GM21360 (cell line): ENCODE measurements around the gene PLXNB1.

ENCODE experiments used
- ATAC-seq: cut with Tn5 transposase; IDR thresholded peaks from one replicate; pipeline ENCODE4 v1.9.1; 2021; ENCODE audit warnings: mild to moderate bottlenecking, moderate library complexity; ENCODE audit not compliant: unreplicated experiment

PLXNB1 gene

DNA sequence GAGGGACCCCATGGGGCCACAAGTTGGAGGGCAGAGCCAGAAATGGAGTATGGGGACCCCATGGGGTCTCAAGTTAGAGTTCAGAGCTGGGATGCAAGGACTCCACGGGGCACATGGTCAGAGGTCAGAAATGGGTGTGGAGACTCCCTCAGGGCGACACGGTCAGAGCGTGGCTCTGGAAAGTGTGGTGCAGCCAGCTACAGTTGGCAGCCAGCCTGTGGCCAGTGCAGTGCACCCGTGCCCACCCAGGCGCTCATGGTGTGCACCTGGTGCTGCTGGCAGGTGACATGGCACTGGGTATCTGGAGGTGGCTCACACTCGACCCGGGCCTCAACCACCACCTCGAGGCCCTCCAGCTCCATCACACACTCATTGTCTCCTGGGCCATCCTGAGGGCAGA lies 11.2 kb downstream of the PLXNB1 start:
- no peak for ATAC-seq

DNA sequence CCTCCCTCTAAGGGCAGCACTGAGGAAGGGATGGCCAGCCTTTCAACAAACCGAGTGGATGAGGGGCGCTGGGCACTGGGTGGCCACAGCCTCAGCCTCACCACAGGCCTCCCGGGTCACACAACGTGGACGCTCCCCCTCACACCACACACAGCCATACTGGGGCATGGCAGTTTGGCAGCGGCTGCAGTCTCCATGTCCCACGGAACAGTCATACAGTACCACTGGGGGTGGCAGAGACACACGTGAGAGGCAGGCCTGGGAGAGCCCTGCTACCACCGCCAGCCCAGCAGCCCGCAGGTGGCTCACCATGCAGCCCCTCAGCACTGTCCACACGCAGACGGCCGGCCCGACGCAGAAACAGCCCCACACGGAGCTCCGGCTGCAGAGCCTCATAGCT lies 11.7 kb downstream of the PLXNB1 start:
- no peak for ATAC-seq

DNA sequence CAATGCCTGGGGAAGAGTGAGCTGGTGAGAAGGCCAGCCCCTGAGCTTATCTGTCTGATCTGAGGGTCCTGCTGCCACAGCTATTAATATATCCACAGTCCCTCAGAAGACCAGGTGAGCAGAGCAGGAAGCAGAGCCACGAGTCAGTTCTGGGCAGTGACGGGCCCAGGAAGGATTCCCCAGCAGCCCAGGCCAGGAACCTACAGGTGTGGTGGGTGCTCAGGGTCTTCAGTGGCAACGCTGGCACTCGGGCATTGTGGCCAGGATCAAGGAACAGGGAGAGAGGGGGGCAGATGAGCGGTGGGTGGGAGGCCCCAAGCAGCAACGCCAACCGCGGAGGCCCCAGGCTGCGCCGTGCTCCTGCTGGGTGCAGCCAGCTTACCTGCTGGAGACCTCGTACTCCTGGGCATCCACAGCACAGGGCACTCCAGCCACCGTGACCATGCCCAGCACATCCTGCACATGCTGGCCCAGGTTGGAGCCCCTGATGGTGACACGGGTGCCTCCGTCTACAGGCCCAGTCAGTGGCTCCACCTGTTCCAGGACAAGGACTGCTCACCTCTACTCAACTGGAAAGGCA lies 12.3 kb downstream of the PLXNB1 start:
- ATAC-seq: no peak

DNA sequence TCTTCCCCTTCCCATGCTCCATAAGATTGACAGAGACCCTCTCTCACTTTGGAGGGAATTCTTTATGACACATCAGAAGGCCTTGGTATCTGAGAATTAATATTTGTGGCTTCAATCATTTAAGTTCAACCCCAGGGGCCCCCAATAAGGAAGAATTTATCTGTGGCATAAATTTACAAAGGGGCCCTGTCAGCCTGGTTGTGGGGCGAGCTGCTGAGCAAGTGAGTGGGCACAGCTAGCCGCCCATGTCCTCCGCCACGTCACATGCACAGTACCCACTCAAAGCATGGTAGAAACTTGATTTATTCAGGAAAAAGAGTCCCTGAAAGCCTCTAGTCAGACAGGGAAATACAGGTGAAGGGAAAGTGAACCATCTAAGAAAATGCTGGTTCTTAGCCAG lies 13.3 kb downstream of the PLXNB1 start:
- ATAC-seq: no peak

DNA sequence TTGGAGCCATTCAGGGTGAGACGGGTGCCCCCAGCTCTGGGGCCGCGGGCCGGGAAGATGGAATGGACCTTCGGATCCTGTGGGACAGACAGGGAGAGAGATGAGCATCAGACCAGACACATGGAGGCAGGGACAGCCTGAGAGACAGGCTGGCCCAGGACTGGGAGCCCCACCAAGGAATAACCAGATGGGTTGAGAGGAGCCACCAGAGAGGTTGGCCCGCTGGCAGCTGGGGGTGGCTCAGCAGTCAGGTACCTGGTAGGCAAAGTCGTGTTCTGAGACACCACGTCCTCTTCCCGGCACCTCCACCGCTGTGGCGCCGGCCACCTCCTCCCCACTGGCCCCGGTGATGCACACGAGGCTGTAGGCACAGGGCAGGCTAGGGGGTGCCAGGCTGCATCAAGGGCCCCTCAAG lies 13.8 kb downstream of the PLXNB1 start:
- no peak for ATAC-seq

DNA sequence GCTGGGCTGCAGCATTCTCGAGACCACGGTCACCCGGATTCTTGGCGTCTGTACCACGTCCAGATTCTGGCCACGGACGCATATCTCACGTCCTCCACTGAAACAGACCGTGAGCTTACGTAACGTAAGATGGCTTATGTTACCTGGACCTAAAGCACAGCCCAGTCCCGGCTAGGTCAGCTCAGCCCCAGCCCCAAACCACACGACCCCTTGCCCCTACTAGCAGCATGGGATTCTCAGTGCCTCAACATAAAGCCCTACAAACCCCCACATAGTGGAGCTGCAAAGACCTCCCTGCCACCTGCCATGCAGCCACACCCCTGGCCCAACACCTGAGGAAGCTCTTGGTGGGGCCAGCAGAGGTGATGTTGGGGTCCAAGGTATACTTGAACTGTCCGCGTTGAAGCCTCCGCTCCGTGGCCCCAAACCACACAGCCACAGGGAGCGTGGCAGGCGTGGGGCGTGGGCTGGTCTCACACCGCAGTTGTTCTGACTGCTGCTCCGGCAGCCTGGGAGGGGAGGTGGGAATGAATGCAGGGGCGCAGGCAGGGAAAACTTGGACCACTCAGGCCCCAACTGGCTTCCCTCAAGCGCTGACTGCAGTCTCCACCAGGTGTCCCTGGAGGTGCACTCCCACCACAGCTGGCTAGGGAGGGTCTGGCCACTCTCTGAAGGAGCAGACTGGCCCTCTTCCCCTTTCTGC lies 14.5 kb downstream of the PLXNB1 start:
- no peak for ATAC-seq

DNA sequence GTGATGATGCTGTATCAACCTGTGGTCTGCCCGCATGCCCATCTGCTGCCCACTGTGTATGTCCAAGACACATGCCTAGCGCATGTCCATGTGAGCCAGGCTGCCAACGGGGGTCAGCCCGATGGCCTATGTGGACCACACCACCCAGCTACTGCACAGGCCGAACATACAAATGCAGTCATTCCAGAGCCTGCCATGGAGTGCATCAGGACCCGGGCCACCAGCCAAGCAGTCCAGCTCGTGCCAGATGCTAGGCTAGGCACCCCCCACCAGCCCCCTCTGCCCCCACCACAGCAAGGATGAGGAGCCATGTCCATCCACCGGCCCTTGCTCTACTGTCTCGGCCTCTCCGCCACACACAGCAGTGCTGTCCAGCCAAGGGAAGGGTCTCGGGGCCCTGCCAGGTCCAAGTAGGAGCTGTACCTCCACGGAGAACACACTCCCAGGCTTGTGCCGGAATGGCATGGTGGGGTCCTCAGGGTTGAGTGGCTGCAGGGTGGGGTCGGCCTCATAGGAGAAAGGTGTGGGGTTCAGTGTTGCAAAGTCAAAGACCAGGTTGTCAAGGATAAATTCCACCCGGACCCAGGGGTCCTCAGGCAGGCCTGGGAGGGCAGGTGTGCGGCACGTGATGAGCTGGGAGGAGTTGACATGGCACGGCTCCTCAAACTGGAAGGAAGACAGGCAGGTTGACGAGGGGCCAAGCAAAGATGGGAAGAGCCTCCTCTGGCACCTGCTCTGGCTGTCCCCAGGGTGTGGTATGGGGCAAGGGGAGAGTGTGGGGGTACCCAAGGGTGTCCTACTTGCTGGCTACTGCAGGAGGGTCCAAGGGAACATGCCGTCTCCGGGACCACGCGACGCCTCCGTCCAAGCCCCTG lies 15.3 kb downstream of the PLXNB1 start:
- ATAC-seq: no peak

DNA sequence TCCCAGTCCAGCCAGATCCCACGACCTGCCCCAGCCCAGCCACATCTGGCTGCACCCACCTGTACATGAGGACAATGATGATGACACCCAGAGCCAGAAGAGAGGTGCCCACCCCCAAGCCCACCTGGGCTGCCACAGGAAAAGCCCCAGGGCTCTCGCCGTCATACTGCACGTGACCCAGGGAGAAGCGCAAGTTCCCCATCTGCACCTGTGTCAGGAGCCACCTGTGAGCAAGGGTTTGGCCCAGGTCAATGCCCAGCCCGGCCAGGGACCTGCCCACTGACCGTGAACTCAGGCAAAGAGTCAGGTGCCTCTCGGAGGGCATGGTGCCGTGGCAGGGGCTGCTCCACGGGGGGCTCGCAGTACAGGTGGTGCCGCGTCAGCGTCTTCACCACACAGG lies 16.3 kb downstream of the PLXNB1 start:
- ATAC-seq: no peak

DNA sequence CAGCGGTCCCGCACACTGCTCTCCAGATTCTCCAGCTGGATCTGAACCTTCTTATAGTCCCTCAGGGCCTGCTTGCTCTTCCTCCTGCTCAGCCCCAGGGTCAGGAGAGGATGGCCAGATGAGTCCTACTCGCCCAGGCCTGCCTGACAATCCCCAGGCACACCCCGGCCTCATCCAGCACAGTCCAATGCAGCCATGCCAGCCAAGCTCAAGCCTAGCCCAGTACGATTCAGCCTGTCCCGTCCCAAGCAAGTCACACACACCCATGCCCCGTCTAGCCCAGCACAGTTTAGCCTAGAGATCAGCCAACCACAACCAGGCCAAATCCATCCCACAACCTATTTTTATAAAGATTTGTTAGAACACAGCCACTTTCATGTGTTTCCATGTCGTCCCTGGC lies 16.8 kb downstream of the PLXNB1 start:
- no peak for ATAC-seq

DNA sequence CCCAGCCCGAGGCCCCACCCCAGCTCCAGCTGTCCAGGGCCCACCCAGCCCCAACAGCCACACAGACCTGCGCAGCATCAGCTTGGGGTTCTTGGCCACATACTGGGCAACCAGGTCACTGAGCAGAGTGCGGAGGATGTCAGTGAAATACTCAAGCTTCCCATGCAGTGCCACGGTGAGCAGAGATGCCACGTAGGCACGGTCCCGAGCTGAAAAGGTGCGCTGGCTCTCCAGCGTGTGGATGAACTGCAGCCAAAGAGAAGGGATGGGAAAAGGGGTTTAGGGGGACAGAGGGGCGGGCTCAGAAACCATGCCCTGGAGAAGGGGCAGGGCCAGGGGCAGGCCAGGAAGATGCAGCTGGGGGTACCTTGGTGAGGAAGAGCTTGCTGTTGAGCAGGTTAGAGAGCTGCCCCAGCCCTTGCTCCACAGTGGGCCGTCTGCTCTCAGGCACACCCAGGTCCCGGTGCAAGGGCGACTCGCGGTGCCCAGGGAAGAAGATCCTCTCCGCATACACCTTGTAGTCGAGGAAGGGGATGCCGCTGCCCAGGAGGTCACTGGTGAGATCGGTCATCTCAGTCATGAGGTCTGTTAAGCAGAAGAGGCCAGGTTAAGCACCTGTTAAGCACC lies 17.4 kb downstream of the PLXNB1 start:
- no peak for ATAC-seq

DNA sequence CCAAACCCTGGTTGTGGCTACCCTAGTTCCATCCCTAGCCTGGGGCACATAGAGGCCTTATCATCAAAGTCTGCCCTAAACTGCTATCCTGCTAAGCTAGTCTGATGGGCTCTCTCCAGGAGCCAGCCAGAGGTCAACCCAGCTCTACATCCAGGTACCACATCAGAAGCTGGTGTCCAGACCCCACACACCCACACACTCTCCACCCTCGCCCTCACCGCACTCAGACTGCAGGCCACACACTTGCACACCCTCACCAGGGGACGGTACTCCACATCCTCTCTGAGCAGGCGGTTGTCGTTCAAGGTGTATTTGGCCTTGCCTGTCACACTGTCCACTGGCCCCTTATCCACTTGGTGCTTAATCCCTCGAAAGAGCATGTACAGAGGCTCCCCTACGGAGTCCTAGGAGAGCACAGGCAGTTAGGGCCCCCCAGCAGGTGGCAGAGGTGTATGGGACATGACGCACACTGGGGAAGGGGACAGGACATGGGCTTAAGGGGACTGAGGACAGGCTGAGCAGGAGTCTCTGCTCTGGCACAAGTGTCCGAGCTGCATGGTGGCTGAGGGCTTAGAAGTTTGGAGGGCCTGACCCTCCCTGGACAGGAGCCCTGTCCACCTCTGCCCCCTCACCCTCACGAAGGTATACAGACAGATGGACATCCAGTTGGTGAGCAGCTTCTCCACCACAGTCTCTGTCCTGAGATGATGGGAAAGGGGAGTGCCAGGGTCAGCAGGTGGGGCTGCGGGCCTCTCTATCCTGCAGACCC lies 18.1 kb downstream of the PLXNB1 start:
- no peak for ATAC-seq

DNA sequence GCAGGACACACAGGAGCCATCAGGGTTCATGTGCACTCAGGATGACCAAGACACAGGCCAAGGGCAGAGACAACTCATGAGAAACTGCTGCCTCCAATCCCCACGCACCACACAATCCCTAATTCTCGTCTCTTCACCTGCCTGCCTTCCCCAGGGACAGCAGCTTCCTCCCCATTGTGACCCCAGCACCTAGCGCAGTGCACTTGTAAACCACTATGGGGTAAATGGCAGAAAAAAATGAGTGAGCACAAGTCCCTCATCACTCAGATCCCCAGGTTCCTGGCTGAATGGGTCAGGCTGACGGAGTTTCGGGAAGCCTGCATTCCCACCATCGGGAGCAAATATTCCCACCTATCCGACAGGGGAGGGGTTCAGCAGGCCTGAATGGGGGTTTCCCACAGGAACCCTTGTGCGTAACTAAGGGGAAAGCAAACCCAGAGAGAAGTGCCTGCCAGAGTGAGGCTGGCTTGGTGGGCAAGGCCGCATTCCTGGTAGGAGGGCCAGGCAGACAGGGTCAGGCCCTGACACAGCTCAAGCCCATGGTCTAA lies 18.8 kb downstream of the PLXNB1 start:
- no peak for ATAC-seq

DNA sequence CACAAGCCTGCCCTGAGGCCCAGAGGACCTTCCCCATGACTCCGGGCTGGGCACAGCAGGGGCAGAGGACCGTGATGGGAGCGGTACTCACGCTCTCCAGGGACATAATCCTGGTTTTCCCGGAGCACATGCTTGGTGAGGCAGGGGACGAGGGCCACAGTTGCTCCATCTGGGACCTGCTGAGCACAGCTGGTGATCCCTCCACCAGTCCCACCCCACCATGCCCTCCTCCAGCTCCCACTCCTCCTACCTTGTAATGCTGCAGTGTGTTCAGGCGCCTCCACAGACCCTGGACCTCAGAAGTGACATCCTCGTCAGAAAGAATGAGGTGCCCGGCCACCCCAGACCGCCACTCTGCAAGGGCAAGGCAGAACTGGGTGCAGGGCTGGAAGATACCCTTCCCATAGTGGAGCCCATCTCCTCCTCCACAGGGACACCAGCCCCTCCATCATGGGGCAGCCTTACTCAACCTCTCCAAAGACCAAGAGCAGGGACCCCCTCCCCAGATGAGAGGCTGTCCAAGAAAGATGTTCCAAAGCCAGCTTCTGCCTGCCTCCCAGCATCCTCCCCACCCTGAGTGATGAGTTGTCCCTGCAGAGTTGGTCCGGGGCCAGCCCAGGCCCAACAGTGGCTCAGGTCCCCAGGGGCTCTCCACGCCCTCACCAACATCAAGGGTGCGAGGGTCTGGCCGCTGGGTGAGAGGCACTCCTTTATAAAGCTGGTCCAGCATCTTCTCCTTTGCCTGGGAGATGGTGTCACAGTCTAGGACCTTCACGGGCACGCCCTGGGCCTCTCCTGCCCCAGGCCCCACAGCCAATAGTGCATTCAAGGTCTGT lies 19.5 kb downstream of the PLXNB1 start:
- no peak for ATAC-seq

DNA sequence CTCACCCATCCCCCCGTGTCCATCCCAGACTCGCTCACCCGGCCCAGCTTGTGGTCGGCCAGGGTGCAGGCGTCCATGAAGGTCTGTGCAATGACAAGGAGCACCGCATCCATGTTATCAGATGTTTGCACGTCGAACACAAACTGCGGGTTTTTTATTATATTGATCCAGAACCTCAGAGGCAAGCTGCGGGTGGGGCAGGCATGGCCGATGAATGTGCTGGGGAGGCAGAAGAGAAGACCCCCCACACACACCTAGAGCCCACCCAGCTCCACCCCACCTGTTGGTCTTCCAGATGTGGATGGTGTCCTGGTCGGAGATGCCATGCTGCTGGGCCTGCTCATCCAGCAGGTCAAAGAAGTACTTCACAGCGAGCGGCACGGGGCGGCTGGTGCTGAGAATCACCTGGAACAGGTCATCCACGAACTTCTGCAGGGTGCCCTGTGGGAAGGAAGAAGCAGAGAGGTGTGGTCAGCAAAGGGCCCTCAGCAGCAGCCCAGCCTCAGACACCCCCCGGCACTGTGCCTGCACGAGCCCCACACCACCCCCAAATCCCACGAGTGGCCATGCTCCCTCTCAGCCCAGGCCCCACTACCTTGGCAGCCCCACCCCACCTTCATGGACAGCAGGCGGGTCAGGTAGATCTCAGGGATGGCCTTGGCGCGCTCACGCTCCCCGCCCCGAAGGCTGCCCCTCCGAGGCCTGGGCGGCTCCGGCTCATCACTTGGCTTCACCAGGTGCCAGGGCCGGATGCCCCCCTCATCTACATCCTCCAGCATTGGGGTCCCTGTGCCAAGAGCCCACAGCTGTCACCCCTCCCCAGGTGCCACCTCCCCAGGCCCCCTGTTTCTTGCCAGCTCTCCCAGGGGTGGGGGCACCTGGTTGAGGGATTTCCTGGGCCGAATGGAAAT lies 20.3 kb downstream of the PLXNB1 start:
- no peak for ATAC-seq

DNA sequence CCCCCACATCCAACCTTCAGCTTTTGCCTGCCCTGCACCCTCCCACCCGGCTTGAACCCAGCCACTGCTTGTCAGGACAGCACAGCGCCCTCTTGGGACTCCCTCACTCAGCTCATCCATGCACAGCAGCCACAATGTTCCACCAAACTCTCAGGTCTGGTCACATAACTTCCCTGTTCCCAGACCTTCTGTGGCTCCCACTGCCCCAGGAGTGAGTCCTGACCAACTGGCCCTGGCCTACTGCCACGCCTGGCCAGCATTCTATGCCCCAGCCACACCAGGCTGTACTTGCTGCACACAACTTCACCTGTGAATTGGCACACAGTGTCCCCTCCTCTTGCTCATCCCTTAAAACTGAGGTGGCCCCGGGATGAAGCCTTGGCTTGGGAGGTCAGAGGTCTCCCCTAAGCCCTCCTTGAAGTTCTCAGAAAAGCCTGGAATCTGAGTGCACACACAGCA lies 21.0 kb downstream of the PLXNB1 start:
- ATAC-seq: no peak

DNA sequence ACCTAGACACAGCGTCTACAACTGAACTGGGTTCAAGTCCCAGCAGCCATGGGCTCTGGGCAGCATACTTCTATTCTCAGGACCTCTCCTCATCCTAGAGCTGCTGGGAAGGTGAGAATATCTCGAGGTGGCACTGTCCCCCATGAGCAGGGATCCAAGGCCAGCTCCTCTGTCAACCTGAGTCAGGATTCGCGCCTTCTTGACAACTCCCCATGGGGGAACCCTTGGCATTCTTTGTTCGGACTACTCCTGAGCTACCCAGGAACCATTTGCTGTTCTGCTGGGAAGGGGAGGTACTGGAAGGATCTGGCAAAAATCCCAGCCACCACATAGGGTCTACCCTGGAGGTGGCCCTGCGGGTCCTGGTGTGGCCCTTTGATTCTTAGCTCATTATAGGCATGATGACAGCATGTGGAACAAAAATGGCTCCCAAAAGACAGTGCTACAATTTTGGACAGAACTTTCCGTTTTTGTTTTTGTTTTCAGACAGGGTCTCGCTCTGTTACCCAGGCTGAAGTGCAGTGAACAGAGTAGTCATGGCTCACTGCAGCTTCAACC lies 22.3 kb downstream of the PLXNB1 start:
- no peak for ATAC-seq

DNA sequence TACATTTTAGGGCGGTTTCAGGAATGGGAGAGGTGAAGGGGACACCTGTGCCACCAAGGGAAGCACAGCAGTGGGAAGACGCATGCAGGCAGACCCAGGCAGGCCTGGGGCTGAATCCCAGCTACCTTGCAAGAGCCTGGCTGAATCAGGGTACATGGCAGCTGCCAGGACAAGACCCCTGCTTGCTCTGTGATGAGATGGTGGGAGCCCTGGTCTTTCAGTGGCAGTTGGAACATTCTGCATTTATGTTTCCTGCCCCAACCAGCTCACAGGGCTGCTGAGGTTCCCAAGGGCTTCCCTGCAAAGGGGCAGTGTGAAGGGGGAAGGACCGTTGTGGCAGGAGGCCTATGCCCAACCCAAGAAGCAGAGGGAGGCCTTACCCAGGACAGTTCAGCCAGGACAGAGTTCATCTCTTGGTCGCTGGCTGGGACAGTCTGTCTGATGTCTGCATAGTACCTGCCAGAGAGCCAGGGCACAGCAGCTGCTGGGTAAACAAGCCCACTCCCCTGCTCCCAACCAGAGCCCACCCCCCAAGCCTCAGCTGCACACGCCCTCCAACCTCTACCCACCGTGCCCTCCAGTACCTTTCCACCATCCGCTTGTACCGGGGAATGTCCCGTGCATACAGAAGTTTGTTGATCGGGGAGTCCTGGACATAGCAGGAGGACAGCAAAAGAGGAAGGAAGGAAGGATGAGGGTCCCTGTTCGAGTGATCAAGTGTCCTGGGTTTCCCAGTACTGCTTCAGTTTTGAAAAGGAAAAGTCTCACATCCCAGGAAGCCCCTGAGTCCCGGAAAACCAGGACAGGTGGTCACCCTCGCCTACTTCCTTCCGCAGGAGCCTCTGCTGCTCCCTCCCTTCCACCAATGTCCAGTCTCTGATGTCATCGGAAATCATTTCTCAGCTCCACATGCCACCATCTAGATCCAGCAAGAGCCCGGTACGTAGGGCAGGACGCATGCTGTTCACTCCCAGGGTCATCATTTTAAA lies 23.1 kb downstream of the PLXNB1 start:
- ATAC-seq: no peak
